ENCODE results near the gene SNX25. TPM values are rescaled to one million over a fixed set of nuclear protein-coding genes. Genes with fewer than 3 reads are reported as not detected.

SNX25 gene
- total and polyA plus RNA-seq, 2 experiments from 2014 or later = 6.9 to 25.0 TPM

DNA sequence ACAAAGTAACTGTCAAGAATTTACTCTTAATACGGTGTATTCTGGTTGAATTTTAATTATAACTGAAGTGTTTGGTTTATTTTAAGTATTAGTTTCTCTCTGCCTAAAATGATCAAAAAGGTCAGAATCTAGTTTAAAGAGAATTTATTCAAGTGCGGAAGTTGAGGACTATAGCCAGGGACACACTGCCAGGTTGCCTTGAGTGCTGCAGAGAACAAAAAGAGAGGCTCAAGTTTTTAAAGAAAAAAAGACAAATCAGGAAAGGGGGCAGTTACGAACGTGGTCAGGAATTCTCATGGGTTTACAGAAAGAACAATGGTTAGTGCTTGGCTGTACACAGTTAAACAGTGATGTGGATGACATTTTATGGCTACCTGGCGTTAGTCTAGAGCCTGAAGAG lies 81.3 kb downstream of the SNX25 start:
- Histone ChIP-seq H3K4me1 (ENCODE audit: insufficient read depth) (no peaks in the 10 kb centered on the region; the same call in 1 of the 2 replicates), H3K79me2 (replicated peaks; ENCODE audit: insufficient read depth) (no peaks in the 10 kb centered on the region), H3K36me3 (ENCODE audit: insufficient read depth) (peaks cover 4% of the 10 kb centered on the region; the same call in 1 of the 2 replicates), H3F3A (replicated peaks; ENCODE audit: low read depth) (no peaks in the 10 kb centered on the region), H3K27ac (ENCODE audit: low read depth) (no peak overlapping the region; the same call in 1 of the 2 replicates), H2AFZ (no peak overlapping the region), H3K9me2 (ENCODE audit: insufficient read depth) (no peaks in the 10 kb centered on the region), H3K27me3 (ENCODE audit: insufficient read depth) (no peaks in the 10 kb centered on the region), H3K4me2 (no peak overlapping the region), H3K4me3 (no peak overlapping the region), H4K20me1 (replicated peaks; ENCODE audit: insufficient read depth) (no peaks in the 10 kb centered on the region)
- ATAC-seq (no peak), DNase-seq (ENCODE audit: low spot score) (no peak)
- no peak overlapping the region for H3K27ac Mint-ChIP-seq
- H3K4me1 Mint-ChIP-seq = peaks cover 13% of the 10 kb centered on the region
- no peaks in the 10 kb centered on the region for H3K9me3 Mint-ChIP-seq
- H3K4me3 Mint-ChIP-seq = no peak overlapping the region
- no peak for TF ChIP-seq CREB1 (CRISPR knock-in tag; IDR thresholded peaks at IDR 0.05; ENCODE audit: low read depth)
- TF ChIP-seq ZNF331 (CRISPR knock-in tag; IDR thresholded peaks at IDR 0.05; ENCODE audit: low read depth) = no peak
- TF ChIP-seq POLR2AphosphoS5 (IDR thresholded peaks at IDR 0.05; ENCODE audit: low read depth) = no peak
- TF ChIP-seq, protein P1, sequence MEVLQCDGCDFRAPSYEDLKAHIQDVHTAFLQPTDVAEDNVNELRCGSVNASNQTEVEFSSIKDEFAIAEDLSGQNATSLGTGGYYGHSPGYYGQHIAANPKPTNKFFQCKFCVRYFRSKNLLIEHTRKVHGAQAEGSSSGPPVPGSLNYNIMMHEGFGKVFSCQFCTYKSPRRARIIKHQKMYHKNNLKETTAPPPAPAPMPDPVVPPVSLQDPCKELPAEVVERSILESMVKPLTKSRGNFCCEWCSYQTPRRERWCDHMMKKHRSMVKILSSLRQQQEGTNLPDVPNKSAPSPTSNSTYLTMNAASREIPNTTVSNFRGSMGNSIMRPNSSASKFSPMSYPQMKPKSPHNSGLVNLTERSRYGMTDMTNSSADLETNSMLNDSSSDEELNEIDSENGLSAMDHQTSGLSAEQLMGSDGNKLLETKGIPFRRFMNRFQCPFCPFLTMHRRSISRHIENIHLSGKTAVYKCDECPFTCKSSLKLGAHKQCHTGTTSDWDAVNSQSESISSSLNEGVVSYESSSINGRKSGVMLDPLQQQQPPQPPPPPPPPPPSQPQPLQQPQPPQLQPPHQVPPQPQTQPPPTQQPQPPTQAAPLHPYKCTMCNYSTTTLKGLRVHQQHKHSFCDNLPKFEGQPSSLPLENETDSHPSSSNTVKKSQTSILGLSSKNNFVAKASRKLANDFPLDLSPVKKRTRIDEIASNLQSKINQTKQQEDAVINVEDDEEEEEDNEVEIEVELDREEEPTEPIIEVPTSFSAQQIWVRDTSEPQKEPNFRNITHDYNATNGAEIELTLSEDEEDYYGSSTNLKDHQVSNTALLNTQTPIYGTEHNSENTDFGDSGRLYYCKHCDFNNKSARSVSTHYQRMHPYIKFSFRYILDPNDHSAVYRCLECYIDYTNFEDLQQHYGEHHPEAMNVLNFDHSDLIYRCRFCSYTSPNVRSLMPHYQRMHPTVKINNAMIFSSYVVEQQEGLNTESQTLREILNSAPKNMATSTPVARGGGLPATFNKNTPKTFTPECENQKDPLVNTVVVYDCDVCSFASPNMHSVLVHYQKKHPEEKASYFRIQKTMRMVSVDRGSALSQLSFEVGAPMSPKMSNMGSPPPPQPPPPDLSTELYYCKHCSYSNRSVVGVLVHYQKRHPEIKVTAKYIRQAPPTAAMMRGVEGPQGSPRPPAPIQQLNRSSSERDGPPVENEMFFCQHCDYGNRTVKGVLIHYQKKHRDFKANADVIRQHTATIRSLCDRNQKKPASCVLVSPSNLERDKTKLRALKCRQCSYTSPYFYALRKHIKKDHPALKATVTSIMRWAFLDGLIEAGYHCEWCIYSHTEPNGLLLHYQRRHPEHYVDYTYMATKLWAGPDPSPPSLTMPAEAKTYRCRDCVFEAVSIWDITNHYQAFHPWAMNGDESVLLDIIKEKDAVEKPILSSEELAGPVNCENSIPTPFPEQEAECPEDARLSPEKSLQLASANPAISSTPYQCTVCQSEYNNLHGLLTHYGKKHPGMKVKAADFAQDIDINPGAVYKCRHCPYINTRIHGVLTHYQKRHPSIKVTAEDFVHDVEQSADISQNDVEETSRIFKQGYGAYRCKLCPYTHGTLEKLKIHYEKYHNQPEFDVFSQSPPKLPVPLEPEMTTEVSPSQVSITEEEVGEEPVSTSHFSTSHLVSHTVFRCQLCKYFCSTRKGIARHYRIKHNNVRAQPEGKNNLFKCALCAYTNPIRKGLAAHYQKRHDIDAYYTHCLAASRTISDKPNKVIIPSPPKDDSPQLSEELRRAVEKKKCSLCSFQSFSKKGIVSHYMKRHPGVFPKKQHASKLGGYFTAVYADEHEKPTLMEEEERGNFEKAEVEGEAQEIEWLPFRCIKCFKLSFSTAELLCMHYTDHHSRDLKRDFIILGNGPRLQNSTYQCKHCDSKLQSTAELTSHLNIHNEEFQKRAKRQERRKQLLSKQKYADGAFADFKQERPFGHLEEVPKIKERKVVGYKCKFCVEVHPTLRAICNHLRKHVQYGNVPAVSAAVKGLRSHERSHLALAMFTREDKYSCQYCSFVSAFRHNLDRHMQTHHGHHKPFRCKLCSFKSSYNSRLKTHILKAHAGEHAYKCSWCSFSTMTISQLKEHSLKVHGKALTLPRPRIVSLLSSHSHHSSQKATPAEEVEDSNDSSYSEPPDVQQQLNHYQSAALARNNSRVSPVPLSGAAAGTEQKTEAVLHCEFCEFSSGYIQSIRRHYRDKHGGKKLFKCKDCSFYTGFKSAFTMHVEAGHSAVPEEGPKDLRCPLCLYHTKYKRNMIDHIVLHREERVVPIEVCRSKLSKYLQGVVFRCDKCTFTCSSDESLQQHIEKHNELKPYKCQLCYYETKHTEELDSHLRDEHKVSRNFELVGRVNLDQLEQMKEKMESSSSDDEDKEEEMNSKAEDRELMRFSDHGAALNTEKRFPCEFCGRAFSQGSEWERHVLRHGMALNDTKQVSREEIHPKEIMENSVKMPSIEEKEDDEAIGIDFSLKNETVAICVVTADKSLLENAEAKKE (CRISPR knock-in tag; IDR thresholded peaks at IDR 0.05) = no peak
- no peak for TF ChIP-seq EZH2phosphoT487 (IDR thresholded peaks at IDR 0.05; ENCODE audit: unreplicated experiment)
- no peak for TF ChIP-seq JUNB (IDR thresholded peaks at IDR 0.05; ENCODE audit: unreplicated experiment)
- no peak for TF ChIP-seq STAT1 (IDR thresholded peaks at IDR 0.05; ENCODE audit: unreplicated experiment)
- no peak for TF ChIP-seq REST (IDR thresholded peaks at IDR 0.05; ENCODE audit: unreplicated experiment)
- no peak for TF ChIP-seq ZNF114 (CRISPR knock-in tag; IDR thresholded peaks at IDR 0.05)
- TF ChIP-seq, protein P2, sequence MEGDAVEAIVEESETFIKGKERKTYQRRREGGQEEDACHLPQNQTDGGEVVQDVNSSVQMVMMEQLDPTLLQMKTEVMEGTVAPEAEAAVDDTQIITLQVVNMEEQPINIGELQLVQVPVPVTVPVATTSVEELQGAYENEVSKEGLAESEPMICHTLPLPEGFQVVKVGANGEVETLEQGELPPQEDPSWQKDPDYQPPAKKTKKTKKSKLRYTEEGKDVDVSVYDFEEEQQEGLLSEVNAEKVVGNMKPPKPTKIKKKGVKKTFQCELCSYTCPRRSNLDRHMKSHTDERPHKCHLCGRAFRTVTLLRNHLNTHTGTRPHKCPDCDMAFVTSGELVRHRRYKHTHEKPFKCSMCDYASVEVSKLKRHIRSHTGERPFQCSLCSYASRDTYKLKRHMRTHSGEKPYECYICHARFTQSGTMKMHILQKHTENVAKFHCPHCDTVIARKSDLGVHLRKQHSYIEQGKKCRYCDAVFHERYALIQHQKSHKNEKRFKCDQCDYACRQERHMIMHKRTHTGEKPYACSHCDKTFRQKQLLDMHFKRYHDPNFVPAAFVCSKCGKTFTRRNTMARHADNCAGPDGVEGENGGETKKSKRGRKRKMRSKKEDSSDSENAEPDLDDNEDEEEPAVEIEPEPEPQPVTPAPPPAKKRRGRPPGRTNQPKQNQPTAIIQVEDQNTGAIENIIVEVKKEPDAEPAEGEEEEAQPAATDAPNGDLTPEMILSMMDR (conservative IDR thresholded peaks at IDR 0.05; ENCODE audit: low read depth in 2 of 2) = no peak
- no peak for TF ChIP-seq NANOG (IDR thresholded peaks at IDR 0.05; ENCODE audit: borderline replicate concordance)
- TF ChIP-seq ETS1 (IDR thresholded peaks at IDR 0.05) = no peak
- no peak for TF ChIP-seq EZH2 (IDR thresholded peaks at IDR 0.05; ENCODE audit: low read depth, unreplicated experiment)
- peaks cover 17% of the 10 kb centered on the region; the same call in 2 of the 3 replicates for H3K36me3 Mint-ChIP-seq (ENCODE audit: low read depth)
- H3K27me3 Mint-ChIP-seq (ENCODE audit: insufficient read depth, low read depth, poor library complexity) = no peaks in the 10 kb centered on the region

Data from GM23338 (cell line).